IPS-15b (cell line): Measurements from ENCODE around the gene TMEM114.
"Not testable (repeated sequence)": the region's sequence is repeated elsewhere in the genome, so short reads cannot be mapped to it uniquely, and the experiment has no call there.

ENCODE experiments used
- H3K27me3 ChIP-seq: one replicate; pipeline ENCODE4 v1.6.1; 2013; ENCODE audit warnings: low read length; ENCODE audit not compliant: control insufficient read depth, insufficient read depth
- H3K36me3 ChIP-seq: one replicate; pipeline ENCODE4 v1.6.1; 2013; ENCODE audit warnings: low read length; ENCODE audit not compliant: control insufficient read depth, insufficient read depth
- H3K4me1 ChIP-seq: one replicate; pipeline ENCODE4 v1.6.1; 2013; ENCODE audit warnings: mild to moderate bottlenecking, low read length; ENCODE audit not compliant: control insufficient read depth, insufficient read depth
- H3K4me3 ChIP-seq: one replicate; pipeline ENCODE4 v1.5.1; 2013; ENCODE audit warnings: low read depth, low read length
- H3K9ac ChIP-seq: one replicate; pipeline ENCODE4 v1.6.1; 2013; ENCODE audit warnings: low read depth, mild to moderate bottlenecking, low read length
- H3K9me3 ChIP-seq: one replicate; pipeline ENCODE4 v1.6.1; 2013; ENCODE audit warnings: mild to moderate bottlenecking, low read length; ENCODE audit not compliant: control insufficient read depth, insufficient read depth

Gene TMEM114

GRCh38 chr16:8570393-8570792, 19.9 kb downstream of the TMEM114 start:
- H3K9ac ChIP-seq, H3K9me3 ChIP-seq, H3K27me3 ChIP-seq, H3K4me3 ChIP-seq, H3K36me3 ChIP-seq: not testable (repeated sequence)
- H3K4me1 ChIP-seq = peaks cover 12% of the 10 kb centered on the region

- Histone ChIP-seq H3K9me3 (no peaks in the 10 kb centered on the region), H3K27me3 (no peaks in the 10 kb centered on the region), H3K4me1 (peaks cover 14% of the 10 kb centered on the region), H3K4me3 (no peak overlapping the region), H3K9ac (no peak overlapping the region), H3K36me3 (no peaks in the 10 kb centered on the region)
These were observed 20.5 kb downstream of the TMEM114 start for GRCh38 chr16:8569650-8570346.

- H3K27me3 ChIP-seq = no peaks in the 10 kb centered on the region
- H3K4me1 ChIP-seq = peaks cover 14% of the 10 kb centered on the region
- no peak overlapping the region for H3K9ac ChIP-seq
- H3K9me3 ChIP-seq = no peaks in the 10 kb centered on the region
- H3K36me3 ChIP-seq = no peaks in the 10 kb centered on the region
- H3K4me3 ChIP-seq = no peak overlapping the region
These were observed 22.1 kb downstream of the TMEM114 start for GRCh38 chr16:8568231-8568617.

GRCh38 chr16:8567355-8568230, 22.7 kb downstream of the TMEM114 start:
- H3K36me3 ChIP-seq = no peaks in the 10 kb centered on the region
- no peaks in the 10 kb centered on the region for H3K9me3 ChIP-seq
- no peak overlapping the region for H3K4me3 ChIP-seq
- H3K27me3 ChIP-seq = no peaks in the 10 kb centered on the region
- no peak overlapping the region for H3K9ac ChIP-seq
- H3K4me1 ChIP-seq = peaks cover 12% of the 10 kb centered on the region

GRCh38 chr16:8565498-8565897, 24.8 kb downstream of the TMEM114 start:
- no peaks in the 10 kb centered on the region for H3K27me3 ChIP-seq
- no peaks in the 10 kb centered on the region for H3K36me3 ChIP-seq
- peaks cover 2% of the 10 kb centered on the region for H3K4me1 ChIP-seq
- H3K9ac ChIP-seq = no peak overlapping the region
- H3K4me3 ChIP-seq = no peak overlapping the region
- no peaks in the 10 kb centered on the region for H3K9me3 ChIP-seq

- Histone ChIP-seq H3K4me3 (no peak overlapping the region), H3K9ac (no peak overlapping the region), H3K9me3 (no peaks in the 10 kb centered on the region)
These were observed 25.4 kb downstream of the TMEM114 start for GRCh38 chr16:8564934-8565345.

GRCh38 chr16:8563944-8564540, 26.3 kb downstream of the TMEM114 start:
- H3K9ac ChIP-seq, H3K4me1 ChIP-seq, H3K4me3 ChIP-seq, H3K27me3 ChIP-seq, H3K9me3 ChIP-seq, H3K36me3 ChIP-seq: not testable (repeated sequence)

More at GRCh38 chr16:8564934-8565345, 25.4 kb downstream of the TMEM114 start:
- Histone ChIP-seq H3K36me3 (no peaks in the 10 kb centered on the region), H3K4me1 (peaks cover 2% of the 10 kb centered on the region), H3K27me3 (no peaks in the 10 kb centered on the region)

- no peak overlapping the region for H3K9ac ChIP-seq
- H3K4me1 ChIP-seq = peaks cover 2% of the 10 kb centered on the region
- H3K4me3 ChIP-seq = no peak overlapping the region
- H3K36me3 ChIP-seq = no peaks in the 10 kb centered on the region
- H3K9me3 ChIP-seq = no peaks in the 10 kb centered on the region
- H3K27me3 ChIP-seq = peaks cover 2% of the 10 kb centered on the region
These were observed 28.8 kb downstream of the TMEM114 start for GRCh38 chr16:8561496-8561895.

- Histone ChIP-seq H3K4me3 (no peak overlapping the region), H3K9me3 (no peaks in the 10 kb centered on the region), H3K36me3 (no peaks in the 10 kb centered on the region), H3K27me3 (peaks cover 6% of the 10 kb centered on the region), H3K4me1 (no peaks in the 10 kb centered on the region), H3K9ac (no peak overlapping the region)
These were observed 34.9 kb downstream of the TMEM114 start for GRCh38 chr16:8555400-8555799.

- H3K4me1 ChIP-seq = no peaks in the 10 kb centered on the region
- peaks cover 6% of the 10 kb centered on the region for H3K27me3 ChIP-seq
- H3K9me3 ChIP-seq = no peaks in the 10 kb centered on the region
- no peaks in the 10 kb centered on the region for H3K36me3 ChIP-seq
- no peak overlapping the region for H3K9ac ChIP-seq
- H3K4me3 ChIP-seq = no peak overlapping the region
These were observed 35.4 kb downstream of the TMEM114 start for GRCh38 chr16:8554881-8555280.

GRCh38 chr16:8554022-8554421, 36.3 kb downstream of the TMEM114 start:
- Histone ChIP-seq H3K27me3 (peaks cover 6% of the 10 kb centered on the region), H3K9ac (no peak overlapping the region)

More at GRCh38 chr16:8554022-8554421, 36.3 kb downstream of the TMEM114 start:
- no peak overlapping the region for H3K4me3 ChIP-seq
- H3K36me3 ChIP-seq = no peaks in the 10 kb centered on the region
- no peaks in the 10 kb centered on the region for H3K4me1 ChIP-seq
- H3K9me3 ChIP-seq = no peaks in the 10 kb centered on the region
